MM.1S (cell line): Measurements from ENCODE around the gene EID3.

Experiments
- EZH2 ChIP-seq: fragments of 300-600 bp; sonication (generic); optimal IDR thresholded peaks from 2 replicates; pipeline ENCODE3; 2017; ENCODE audit warnings: low read depth, mild to moderate bottlenecking, antibody characterized with exemption, low read length, mixed read lengths
- EZH2phosphoT487 ChIP-seq: fragments of 300-600 bp; sonication (generic); IDR thresholded peaks from 2 replicates; pipeline ENCODE4 v1.6.1; 2018; ENCODE audit warnings: antibody characterized with exemption, low read length
- TF ChIP-seq, protein P1 (sequence below): fragments of 300-600 bp; sonication (generic); IDR thresholded peaks from 2 replicates; pipeline ENCODE4 v1.5.1; 2016; ENCODE audit warnings: antibody characterized with exemption, low read length, mixed read lengths

DNA sequence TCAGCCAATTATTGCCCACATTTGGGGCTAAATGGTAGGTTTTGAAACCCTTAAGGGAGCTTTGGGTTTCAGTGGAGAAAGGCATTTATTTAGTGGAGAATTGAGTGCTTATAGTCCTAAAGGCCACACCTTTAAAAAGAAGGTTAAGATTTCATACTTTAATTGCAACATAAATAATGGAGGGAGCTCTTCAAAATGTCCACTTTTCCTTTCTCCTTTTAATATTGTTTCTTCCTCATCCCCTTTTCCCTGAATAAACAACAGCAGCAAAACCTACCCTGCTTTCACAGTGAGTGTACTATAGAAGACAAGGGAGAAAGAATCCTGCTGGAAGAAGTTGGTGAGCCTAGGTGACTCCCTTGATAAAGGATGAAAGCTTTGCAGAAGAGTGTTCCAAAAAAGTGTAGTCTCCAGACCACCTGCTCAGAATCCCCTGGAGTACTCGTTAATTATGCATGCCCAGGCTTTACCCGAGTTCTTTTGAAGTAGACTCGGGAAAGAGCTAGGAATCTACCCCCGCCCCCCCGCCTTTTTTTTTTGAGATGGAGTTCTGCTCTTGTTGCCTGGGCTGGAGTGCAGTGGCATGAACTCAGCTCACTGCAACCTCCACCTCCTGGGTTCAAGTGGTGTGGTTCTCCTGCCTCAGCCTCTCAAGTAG, 11.5 kb upstream of the EID3 start:
- TF ChIP-seq, protein P1, sequence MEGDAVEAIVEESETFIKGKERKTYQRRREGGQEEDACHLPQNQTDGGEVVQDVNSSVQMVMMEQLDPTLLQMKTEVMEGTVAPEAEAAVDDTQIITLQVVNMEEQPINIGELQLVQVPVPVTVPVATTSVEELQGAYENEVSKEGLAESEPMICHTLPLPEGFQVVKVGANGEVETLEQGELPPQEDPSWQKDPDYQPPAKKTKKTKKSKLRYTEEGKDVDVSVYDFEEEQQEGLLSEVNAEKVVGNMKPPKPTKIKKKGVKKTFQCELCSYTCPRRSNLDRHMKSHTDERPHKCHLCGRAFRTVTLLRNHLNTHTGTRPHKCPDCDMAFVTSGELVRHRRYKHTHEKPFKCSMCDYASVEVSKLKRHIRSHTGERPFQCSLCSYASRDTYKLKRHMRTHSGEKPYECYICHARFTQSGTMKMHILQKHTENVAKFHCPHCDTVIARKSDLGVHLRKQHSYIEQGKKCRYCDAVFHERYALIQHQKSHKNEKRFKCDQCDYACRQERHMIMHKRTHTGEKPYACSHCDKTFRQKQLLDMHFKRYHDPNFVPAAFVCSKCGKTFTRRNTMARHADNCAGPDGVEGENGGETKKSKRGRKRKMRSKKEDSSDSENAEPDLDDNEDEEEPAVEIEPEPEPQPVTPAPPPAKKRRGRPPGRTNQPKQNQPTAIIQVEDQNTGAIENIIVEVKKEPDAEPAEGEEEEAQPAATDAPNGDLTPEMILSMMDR, result no peak
- TF ChIP-seq EZH2phosphoT487, result no peak
- no peak for TF ChIP-seq EZH2
